DOHH2 (cell line): Measurements from ENCODE around the gene PRDM5.

ENCODE experiments used
- H3F3A ChIP-seq: fragments of 200-600 bp; sonication (generic), shearing (Covaris generic); 2 replicates; pipeline ENCODE4 v1.6.0; 2016; ENCODE audit warnings: antibody characterized with exemption, mild to moderate bottlenecking; ENCODE audit not compliant: control insufficient read depth, insufficient read depth
- H3K27ac ChIP-seq: fragments of 200-600 bp; sonication (generic); 2 replicates; pipeline ENCODE4 v1.5.1; 2014; ENCODE audit warnings: low read depth, mild to moderate bottlenecking, low read length, moderate library complexity
- H3K27me3 ChIP-seq: fragments of 200-600 bp; sonication (generic); 2 replicates; pipeline ENCODE4 v1.6.1; 2014; ENCODE audit warnings: mild to moderate bottlenecking, low read length, mixed read lengths; ENCODE audit not compliant: control insufficient read depth
- H3K36me3 ChIP-seq: fragments of 200-600 bp; sonication (generic); 2 replicates; pipeline ENCODE4 v1.6.1; 2014; ENCODE audit warnings: mild to moderate bottlenecking, low read length, moderate library complexity, mixed read lengths; ENCODE audit not compliant: control insufficient read depth
- H3K4me1 ChIP-seq: fragments of 200-600 bp; sonication (generic); 2 replicates; pipeline ENCODE4 v1.6.1; 2014; ENCODE audit warnings: mild to moderate bottlenecking, low read length, mixed read lengths; ENCODE audit not compliant: control insufficient read depth
- H3K4me2 ChIP-seq: fragments of 200-600 bp; sonication (generic); 2 replicates; pipeline ENCODE4 v1.6.0; 2014; ENCODE audit warnings: mild to moderate bottlenecking, low read length, moderate library complexity
- H3K4me3 ChIP-seq: fragments of 200-600 bp; sonication (generic); 2 replicates; pipeline ENCODE4 v1.5.1; 2014; ENCODE audit warnings: mild to moderate bottlenecking, low read length, mixed read lengths
- H3K79me2 ChIP-seq: fragments of 200-600 bp; sonication (generic); 2 replicates; pipeline ENCODE4 v1.6.1; 2014; ENCODE audit warnings: mild to moderate bottlenecking, low read length, mixed read lengths; ENCODE audit not compliant: control insufficient read depth
- H3K9me2 ChIP-seq: fragments of 200-600 bp; sonication (generic); replicated peaks from 2 replicates; pipeline ENCODE4 v1.6.1; 2014; ENCODE audit warnings: mild to moderate bottlenecking, low read length, mixed read lengths; ENCODE audit not compliant: control insufficient read depth
- H3K9me3 ChIP-seq: fragments of 200-600 bp; sonication (generic); 2 replicates; pipeline ENCODE4 v1.6.1; 2014; ENCODE audit warnings: antibody characterized with exemption, low read length, mixed read lengths; ENCODE audit not compliant: control insufficient read depth, insufficient read depth
- H4K20me1 ChIP-seq: fragments of 200-600 bp; sonication (generic); 2 replicates; pipeline ENCODE4 v1.6.0; 2014; ENCODE audit warnings: low read depth, mild to moderate bottlenecking, antibody characterized with exemption, low read length, moderate library complexity; ENCODE audit not compliant: control insufficient read depth, insufficient read depth
- EZH2phosphoT487 ChIP-seq: fragments of 200-600 bp; sonication (generic); IDR thresholded peaks from 2 replicates; pipeline ENCODE4 v1.6.1; 2017; ENCODE audit warnings: borderline replicate concordance, mild to moderate bottlenecking, antibody characterized with exemption, low read length, moderate library complexity, mixed read lengths
- TF ChIP-seq, protein P1 (sequence below): fragments of 200-600 bp; sonication (generic); IDR thresholded peaks from one replicate; pipeline ENCODE4 v1.5.1; 2014; ENCODE audit warnings: antibody characterized with exemption, mild to moderate bottlenecking, low read depth, low read length; ENCODE audit not compliant: poor library complexity, severe bottlenecking

PRDM5 gene

DNA sequence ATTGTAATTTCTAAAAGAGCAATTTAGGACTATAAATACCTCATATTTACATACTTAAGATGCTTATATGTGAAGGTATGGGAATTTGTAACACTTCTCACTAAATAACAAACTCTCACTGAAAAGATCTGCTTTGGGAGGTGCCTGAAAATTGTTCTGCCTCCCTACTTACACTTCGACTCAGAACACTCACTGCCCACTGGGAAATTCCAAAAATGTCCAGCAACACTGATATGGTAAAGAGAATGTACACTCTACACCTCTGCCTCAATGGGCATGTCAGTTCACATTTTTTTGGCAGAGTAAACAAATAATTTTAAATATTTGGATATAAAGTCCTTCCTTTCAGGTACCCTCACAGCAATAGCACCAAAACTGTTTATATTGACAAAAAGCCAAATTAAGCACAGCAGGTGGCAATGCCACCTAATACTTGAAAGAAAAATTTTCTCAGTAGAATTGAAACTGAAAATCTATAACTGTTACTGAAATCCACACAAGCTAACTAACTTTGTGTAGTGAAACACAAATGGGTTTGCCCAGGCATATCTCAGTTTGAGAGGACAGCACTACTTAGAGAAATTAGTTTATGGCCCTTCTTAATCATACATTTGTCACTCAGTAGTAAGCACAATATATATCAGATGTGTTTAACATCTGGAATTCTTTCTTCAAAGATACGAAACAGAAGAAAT is 67.1 kb downstream of the PRDM5 start:
- Histone ChIP-seq H3K4me3 (no peak overlapping the region), H3K9me3 (no peaks in the 10 kb centered on the region), H3K79me2 (no peaks in the 10 kb centered on the region), H3K27me3 (no peaks in the 10 kb centered on the region), H3K4me1 (no peaks in the 10 kb centered on the region), H3K27ac (no peak overlapping the region), H3K9me2 (no peaks in the 10 kb centered on the region), H3F3A (no peaks in the 10 kb centered on the region), H3K36me3 (no peaks in the 10 kb centered on the region), H4K20me1 (no peaks in the 10 kb centered on the region), H3K4me2 (no peak overlapping the region)
- TF ChIP-seq EZH2phosphoT487: no peak
- TF ChIP-seq, protein P1, sequence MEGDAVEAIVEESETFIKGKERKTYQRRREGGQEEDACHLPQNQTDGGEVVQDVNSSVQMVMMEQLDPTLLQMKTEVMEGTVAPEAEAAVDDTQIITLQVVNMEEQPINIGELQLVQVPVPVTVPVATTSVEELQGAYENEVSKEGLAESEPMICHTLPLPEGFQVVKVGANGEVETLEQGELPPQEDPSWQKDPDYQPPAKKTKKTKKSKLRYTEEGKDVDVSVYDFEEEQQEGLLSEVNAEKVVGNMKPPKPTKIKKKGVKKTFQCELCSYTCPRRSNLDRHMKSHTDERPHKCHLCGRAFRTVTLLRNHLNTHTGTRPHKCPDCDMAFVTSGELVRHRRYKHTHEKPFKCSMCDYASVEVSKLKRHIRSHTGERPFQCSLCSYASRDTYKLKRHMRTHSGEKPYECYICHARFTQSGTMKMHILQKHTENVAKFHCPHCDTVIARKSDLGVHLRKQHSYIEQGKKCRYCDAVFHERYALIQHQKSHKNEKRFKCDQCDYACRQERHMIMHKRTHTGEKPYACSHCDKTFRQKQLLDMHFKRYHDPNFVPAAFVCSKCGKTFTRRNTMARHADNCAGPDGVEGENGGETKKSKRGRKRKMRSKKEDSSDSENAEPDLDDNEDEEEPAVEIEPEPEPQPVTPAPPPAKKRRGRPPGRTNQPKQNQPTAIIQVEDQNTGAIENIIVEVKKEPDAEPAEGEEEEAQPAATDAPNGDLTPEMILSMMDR: no peak

DNA sequence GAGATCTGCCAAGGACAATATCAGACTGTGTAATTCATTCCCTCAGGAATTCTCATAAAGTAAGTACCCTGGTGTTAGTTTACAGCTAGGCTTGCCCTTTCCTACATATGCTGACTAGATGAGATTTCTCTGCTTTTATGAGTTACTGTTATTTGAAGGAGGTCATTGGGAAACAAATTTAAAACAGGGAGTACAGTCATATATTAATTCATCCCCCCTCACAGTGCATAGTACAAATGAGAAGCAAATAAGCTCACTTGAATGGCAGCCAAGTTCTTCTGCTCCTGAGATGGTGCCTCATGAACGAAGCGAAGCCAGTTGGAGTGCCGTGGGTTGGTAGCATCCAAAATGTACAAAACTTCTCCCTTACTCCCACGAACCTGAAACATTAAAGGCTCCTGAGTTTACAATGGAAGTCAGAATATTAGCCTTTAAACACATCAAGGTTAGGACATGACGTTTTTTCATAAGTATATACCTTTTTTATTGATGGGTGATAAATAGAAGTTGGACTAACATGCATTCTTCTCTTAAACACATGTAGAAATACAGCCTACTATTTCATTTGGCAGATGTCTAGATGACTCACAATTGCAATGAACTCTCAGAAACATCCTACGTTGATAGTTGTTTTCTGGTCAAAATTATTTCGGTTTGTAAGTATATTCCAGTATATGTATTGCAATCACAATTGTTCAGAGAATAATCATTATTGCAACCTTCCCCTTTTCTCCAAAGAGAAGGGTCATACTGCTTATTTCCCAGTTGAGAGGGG is 69.2 kb downstream of the PRDM5 start:
- H4K20me1 ChIP-seq: no peaks in the 10 kb centered on the region
- no peaks in the 10 kb centered on the region for H3K9me3 ChIP-seq
- H3K4me2 ChIP-seq: no peak overlapping the region
- H3K27ac ChIP-seq: no peak overlapping the region
- no peaks in the 10 kb centered on the region for H3K4me1 ChIP-seq
- TF ChIP-seq EZH2phosphoT487: no peak
- TF ChIP-seq, protein P1: no peak
- no peaks in the 10 kb centered on the region for H3K9me2 ChIP-seq
- H3K79me2 ChIP-seq: no peaks in the 10 kb centered on the region
- no peak overlapping the region for H3K4me3 ChIP-seq
- H3F3A ChIP-seq: no peaks in the 10 kb centered on the region
- H3K36me3 ChIP-seq: no peaks in the 10 kb centered on the region
- no peaks in the 10 kb centered on the region for H3K27me3 ChIP-seq

DNA sequence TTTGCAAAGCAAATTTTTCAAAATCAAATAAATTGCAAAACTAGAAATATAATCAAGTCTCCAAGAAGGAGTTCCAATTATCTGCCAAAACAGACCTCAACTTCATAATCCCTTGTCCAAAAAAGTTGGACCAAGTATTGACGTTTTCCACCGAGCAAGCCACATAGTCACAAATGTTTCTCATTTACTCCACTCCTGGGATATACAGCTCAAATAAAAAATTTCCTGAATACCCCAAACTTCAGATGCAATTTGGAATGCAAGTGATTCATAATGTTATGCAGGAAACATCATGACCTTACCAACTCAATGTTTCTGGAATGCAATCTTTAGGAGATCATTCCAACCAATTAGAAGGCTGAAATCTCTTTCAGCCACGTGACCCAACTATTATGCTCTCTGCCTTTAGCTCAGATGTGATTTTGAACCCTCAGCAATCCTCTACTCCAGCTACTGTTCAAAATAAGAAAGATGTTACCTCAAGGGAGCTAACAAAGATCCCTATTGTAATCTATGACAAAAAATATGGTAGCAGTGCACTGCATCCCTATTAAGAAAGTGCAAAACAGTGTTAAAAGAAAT is 72.4 kb downstream of the PRDM5 start:
- no peaks in the 10 kb centered on the region for H4K20me1 ChIP-seq
- TF ChIP-seq, protein P1: no peak
- no peak for TF ChIP-seq EZH2phosphoT487
- H3K9me3 ChIP-seq: no peaks in the 10 kb centered on the region
- H3F3A ChIP-seq: no peaks in the 10 kb centered on the region
- H3K4me2 ChIP-seq: no peak overlapping the region
- H3K27me3 ChIP-seq: no peaks in the 10 kb centered on the region
- H3K4me1 ChIP-seq: no peaks in the 10 kb centered on the region
- H3K79me2 ChIP-seq: no peaks in the 10 kb centered on the region
- no peaks in the 10 kb centered on the region for H3K9me2 ChIP-seq
- H3K4me3 ChIP-seq: no peak overlapping the region
- H3K36me3 ChIP-seq: no peaks in the 10 kb centered on the region
- no peak overlapping the region for H3K27ac ChIP-seq
